Chondrocyte (in vitro differentiated cells): ENCODE data around the gene BCAN. TPM values are rescaled to one million over a fixed set of nuclear protein-coding genes. Genes with fewer than 3 reads are reported as not detected.

Source experiments
- DNase-seq: peaks from one replicate; pipeline ENCODE4 v3.0.0; 2021; ENCODE audit warnings: mixed read lengths, low spot score
- H3K27ac Mint-ChIP-seq: one replicate; pipeline ENCODE4 v1.8.0; 2021; ENCODE audit warnings: mild to moderate bottlenecking, moderate library complexity, mixed read lengths; ENCODE audit not compliant: unreplicated experiment
- H3K27me3 Mint-ChIP-seq: 2 replicates; pipeline ENCODE4 v1.8.0; 2021; ENCODE audit warnings: low read depth, mixed read lengths
- H3K36me3 Mint-ChIP-seq: 2 replicates; pipeline ENCODE4 v1.8.0; 2021; ENCODE audit warnings: low read depth, mixed read lengths
- H3K4me1 Mint-ChIP-seq: 2 replicates; pipeline ENCODE4 v1.8.0; 2021; ENCODE audit warnings: low read depth, mild to moderate bottlenecking, mixed read lengths
- H3K4me3 Mint-ChIP-seq: one replicate; pipeline ENCODE4 v1.8.0; 2021; ENCODE audit warnings: mild to moderate bottlenecking, moderate library complexity, mixed read lengths; ENCODE audit not compliant: unreplicated experiment
- H3K9me3 Mint-ChIP-seq: 2 replicates; pipeline ENCODE4 v1.8.0; 2021; ENCODE audit warnings: low read depth, mixed read lengths
- CTCF ChIP-seq: fragments of 200-600 bp; sonication (generic); IDR thresholded peaks from 2 replicates; pipeline ENCODE4 v1.5.0; 2021; ENCODE audit warnings: antibody characterized with exemption, mild to moderate bottlenecking, moderate library complexity
- total RNA-seq: library from RNA; stranded (reverse); gene quantifications from 3 replicates; pipeline ENCODE4 v1.2.1, GENCODE V29; 2021

Gene BCAN
- total RNA-seq, 1 donor from 2014 or later, result not detected

GRCh38 chr1:156642265-156643048 is 540 bp downstream of the BCAN start:
- Mint-ChIP-seq H3K36me3 (peaks cover 2% of the 10 kb centered on the region), H3K9me3 (no peaks in the 10 kb centered on the region), H3K27ac (no peak overlapping the region), H3K27me3 (peaks cover 70% of the 10 kb centered on the region), H3K4me3 (peak overlapping the region; percentile 65), H3K4me1 (peaks cover 23% of the 10 kb centered on the region)
- TF ChIP-seq CTCF, result no peak
- DNase-seq, result no peak

- Mint-ChIP-seq H3K27ac (no peak overlapping the region), H3K36me3 (peaks cover 2% of the 10 kb centered on the region), H3K4me1 (peaks cover 23% of the 10 kb centered on the region), H3K4me3 (no peak overlapping the region), H3K9me3 (no peaks in the 10 kb centered on the region), H3K27me3 (peaks cover 69% of the 10 kb centered on the region)
- DNase-seq, result no peak
- no peak for TF ChIP-seq CTCF
Observed at GRCh38 chr1:156643049-156643777, 1.3 kb downstream of the BCAN start.

GRCh38 chr1:156643778-156644092 is 1.8 kb downstream of the BCAN start:
- H3K36me3 Mint-ChIP-seq, result peaks cover 2% of the 10 kb centered on the region
- H3K4me1 Mint-ChIP-seq, result peaks cover 23% of the 10 kb centered on the region
- H3K4me3 Mint-ChIP-seq, result no peak overlapping the region
- no peak overlapping the region for H3K27ac Mint-ChIP-seq
- peaks cover 67% of the 10 kb centered on the region for H3K27me3 Mint-ChIP-seq
- H3K9me3 Mint-ChIP-seq, result no peaks in the 10 kb centered on the region
- TF ChIP-seq CTCF, result no peak
- no peak for DNase-seq

- Mint-ChIP-seq H3K36me3 (peaks cover 2% of the 10 kb centered on the region), H3K9me3 (no peaks in the 10 kb centered on the region), H3K4me1 (peaks cover 20% of the 10 kb centered on the region), H3K27me3 (peaks cover 67% of the 10 kb centered on the region), H3K4me3 (no peak overlapping the region), H3K27ac (peak overlapping the region; percentile 50)
- no peak for DNase-seq
- TF ChIP-seq CTCF, result no peak
Observed at GRCh38 chr1:156644146-156644545, 2.2 kb downstream of the BCAN start.

- H3K27ac Mint-ChIP-seq, result no peak overlapping the region
- no peaks in the 10 kb centered on the region for H3K9me3 Mint-ChIP-seq
- no peak for DNase-seq
- no peak overlapping the region for H3K4me3 Mint-ChIP-seq
- TF ChIP-seq CTCF, result no peak
- H3K36me3 Mint-ChIP-seq, result peaks cover 2% of the 10 kb centered on the region
- peaks cover 62% of the 10 kb centered on the region for H3K27me3 Mint-ChIP-seq
- H3K4me1 Mint-ChIP-seq, result peaks cover 16% of the 10 kb centered on the region
Observed at GRCh38 chr1:156644640-156645039, 2.7 kb downstream of the BCAN start.
